ENCODE measurements around the gene ADISSP.

Gene ADISSP

GRCh38 chr20:3731944-3732326 is 35.6 kb downstream of the ADISSP start:
- TF ChIP-seq REST (IDR thresholded peaks at IDR 0.05; ENCODE audit: insufficient read depth in 1 of 2, low read depth in 2 of 2, low read length in 2 of 2): no peak
- TF ChIP-seq FOXP2 (optimal IDR thresholded peaks at IDR 0.05; ENCODE audit: borderline replicate concordance, extremely low read depth, extremely low read length, insufficient read depth): no peak
- TF ChIP-seq POLR2AphosphoS5 (IDR thresholded peaks at IDR 0.05; ENCODE audit: low read depth, low read length): no peak
- no peak for TF ChIP-seq TAF1 (IDR thresholded peaks at IDR 0.05; ENCODE audit: borderline replicate concordance, insufficient read depth, low read length)
- TF ChIP-seq SIN3A (IDR thresholded peaks at IDR 0.05; ENCODE audit: borderline replicate concordance, insufficient read depth, low read length): no peak

DNA sequence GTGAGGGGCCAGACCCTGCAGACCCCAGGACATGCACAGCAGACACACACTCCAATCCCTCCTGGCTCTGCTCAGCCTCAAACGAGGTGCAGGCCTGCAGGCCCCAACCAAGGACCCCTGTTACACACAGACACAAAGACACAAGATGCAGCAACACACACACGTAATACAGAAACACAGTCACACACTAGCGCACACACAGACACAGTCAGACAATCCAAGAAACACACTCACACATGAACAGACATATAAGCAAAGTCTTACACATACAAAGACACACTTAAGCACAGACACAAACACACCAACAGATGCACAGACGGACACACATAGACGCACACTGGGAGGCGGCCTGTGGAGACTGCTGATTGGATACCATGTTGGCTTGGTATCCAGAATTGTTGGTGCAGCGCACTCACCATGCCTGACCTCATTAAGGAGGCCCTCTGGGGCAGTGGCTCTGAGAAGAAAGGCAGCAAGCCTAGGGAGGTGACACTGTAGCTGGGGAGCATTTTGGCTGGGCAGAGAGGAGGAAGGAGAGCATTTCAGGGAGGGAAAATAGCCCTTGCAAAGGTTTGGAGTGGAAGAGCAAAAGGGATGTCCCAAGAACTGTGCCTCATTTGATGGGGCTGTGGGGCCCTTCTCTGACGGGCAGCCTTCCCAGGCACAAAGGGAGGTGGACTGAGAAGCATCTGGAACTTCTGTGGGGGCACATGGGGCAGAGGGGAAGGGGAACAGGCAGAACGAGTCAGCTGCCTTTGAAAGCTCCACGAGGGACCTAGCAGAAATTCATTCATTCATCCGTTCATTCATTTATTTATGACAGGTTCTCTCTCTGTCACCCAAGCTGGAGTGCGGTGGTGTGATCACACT is 36.5 kb downstream of the ADISSP start:
- TF ChIP-seq POLR2AphosphoS5 (IDR thresholded peaks at IDR 0.05; ENCODE audit: low read depth, low read length): no peak
- no peak for TF ChIP-seq SIN3A (IDR thresholded peaks at IDR 0.05; ENCODE audit: borderline replicate concordance, insufficient read depth, low read length)
- no peak for TF ChIP-seq FOXP2 (optimal IDR thresholded peaks at IDR 0.05; ENCODE audit: borderline replicate concordance, extremely low read depth, extremely low read length, insufficient read depth)
- no peak for TF ChIP-seq REST (IDR thresholded peaks at IDR 0.05; ENCODE audit: insufficient read depth in 1 of 2, low read depth in 2 of 2, low read length in 2 of 2)
- TF ChIP-seq TAF1 (IDR thresholded peaks at IDR 0.05; ENCODE audit: borderline replicate concordance, insufficient read depth, low read length): no peak

GRCh38 chr20:3729811-3730540 is 37.6 kb downstream of the ADISSP start:
- no peak for TF ChIP-seq POLR2AphosphoS5 (IDR thresholded peaks at IDR 0.05; ENCODE audit: low read depth, low read length)
- no peak for TF ChIP-seq FOXP2 (optimal IDR thresholded peaks at IDR 0.05; ENCODE audit: borderline replicate concordance, extremely low read depth, extremely low read length, insufficient read depth)
- TF ChIP-seq TAF1 (IDR thresholded peaks at IDR 0.05; ENCODE audit: borderline replicate concordance, insufficient read depth, low read length): no peak
- no peak for TF ChIP-seq REST (IDR thresholded peaks at IDR 0.05; ENCODE audit: insufficient read depth in 1 of 2, low read depth in 2 of 2, low read length in 2 of 2)
- TF ChIP-seq SIN3A (IDR thresholded peaks at IDR 0.05; ENCODE audit: borderline replicate concordance, insufficient read depth, low read length): no peak

DNA sequence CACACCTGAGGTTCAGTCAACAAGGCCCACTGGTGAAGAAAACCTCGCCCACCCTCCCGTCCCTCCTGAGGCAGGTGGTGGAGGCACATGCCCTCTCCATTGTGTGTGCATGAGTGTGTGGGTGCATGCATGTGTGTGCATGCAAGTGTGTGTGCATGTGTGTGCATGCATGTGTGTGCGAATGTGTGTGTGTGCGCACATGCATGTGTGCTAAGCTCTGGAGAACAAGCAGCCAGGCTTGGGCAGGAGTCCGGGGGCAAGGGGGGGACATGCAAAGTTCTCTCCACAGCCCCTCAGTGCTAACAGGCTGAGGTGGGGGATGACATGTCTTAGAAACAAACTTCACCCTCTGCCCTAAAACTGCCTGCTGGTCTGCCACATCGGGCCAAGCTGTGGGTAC is 38.2 kb downstream of the ADISSP start:
- no peak for TF ChIP-seq REST (IDR thresholded peaks at IDR 0.05; ENCODE audit: insufficient read depth in 1 of 2, low read depth in 2 of 2, low read length in 2 of 2)
- no peak for TF ChIP-seq FOXP2 (optimal IDR thresholded peaks at IDR 0.05; ENCODE audit: borderline replicate concordance, extremely low read depth, extremely low read length, insufficient read depth)
- no peak for TF ChIP-seq SIN3A (IDR thresholded peaks at IDR 0.05; ENCODE audit: borderline replicate concordance, insufficient read depth, low read length)
- no peak for TF ChIP-seq POLR2AphosphoS5 (IDR thresholded peaks at IDR 0.05; ENCODE audit: low read depth, low read length)
- no peak for TF ChIP-seq TAF1 (IDR thresholded peaks at IDR 0.05; ENCODE audit: borderline replicate concordance, insufficient read depth, low read length)
